ENCODE data around the gene MACROD1. TPM values are rescaled to one million over a fixed set of nuclear protein-coding genes. Genes with fewer than 3 reads are reported as not detected.
"Not testable (repeated sequence)": the region's sequence is repeated elsewhere in the genome, so short reads cannot be mapped to it uniquely, and the experiment has no call there.

MACROD1 gene
- total and polyA plus RNA-seq, 5 donors from 2014 or later = 5.3 to 12.7 (median 6.5) TPM

DNA sequence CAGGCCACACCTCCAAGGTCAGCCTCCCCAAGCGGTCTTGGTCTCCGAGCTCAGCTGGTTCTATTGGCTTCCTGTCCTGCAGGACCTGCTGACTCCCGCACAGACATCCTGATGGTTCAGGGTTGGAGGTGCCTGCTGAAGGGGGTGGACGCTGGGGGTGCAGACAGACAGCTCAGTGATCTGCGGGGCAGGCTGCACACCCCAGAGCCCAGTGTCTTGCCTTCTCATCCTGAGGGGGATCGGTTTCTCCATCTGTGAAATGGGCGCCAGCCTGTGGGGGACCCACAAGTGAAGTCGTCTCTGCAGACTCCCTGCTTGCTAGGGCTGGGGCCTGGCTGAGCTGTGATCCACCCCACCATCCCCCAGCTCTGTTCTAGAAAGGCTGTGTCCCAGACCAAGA, 116.4 kb downstream of the MACROD1 start:
- no peaks in the 10 kb centered on the region for H3K4me1 ChIP-seq (ENCODE audit: control insufficient read depth, insufficient read depth, low read length, poor library complexity, severe bottlenecking)
- no peaks in the 10 kb centered on the region for H3K27me3 ChIP-seq (ENCODE audit: control insufficient read depth, insufficient read depth, low read length)
- ATAC-seq (ENCODE audit: low read depth in 2 of 2) = no peak
- H3K27me3 Mint-ChIP-seq = no peaks in the 10 kb centered on the region
- no peaks in the 10 kb centered on the region for H3K36me3 ChIP-seq (ENCODE audit: control insufficient read depth, insufficient read depth, low read length)
- no peaks in the 10 kb centered on the region for H3K36me3 Mint-ChIP-seq
- no peak overlapping the region for H3K4me3 ChIP-seq (ENCODE audit: low read depth, low read length)
- H3K9me3 Mint-ChIP-seq = peaks cover 0 to 2% (median 0%) of the 10 kb centered on the region in 7 donors
- peaks cover 0 to 2% (median 0%) of the 10 kb centered on the region in 4 donors for H3K4me1 Mint-ChIP-seq
- H3K27ac ChIP-seq (ENCODE audit: insufficient read depth, low read length, poor library complexity, severe bottlenecking) = no peak overlapping the region
- H3K27ac Mint-ChIP-seq = no peak overlapping the region
- no peak for DNase-seq
- H3K9me3 ChIP-seq (ENCODE audit: control insufficient read depth in 2 of 2, low read length in 2 of 2) = no peaks in the 10 kb centered on the region
- H3K4me3 Mint-ChIP-seq = no peak overlapping the region

DNA sequence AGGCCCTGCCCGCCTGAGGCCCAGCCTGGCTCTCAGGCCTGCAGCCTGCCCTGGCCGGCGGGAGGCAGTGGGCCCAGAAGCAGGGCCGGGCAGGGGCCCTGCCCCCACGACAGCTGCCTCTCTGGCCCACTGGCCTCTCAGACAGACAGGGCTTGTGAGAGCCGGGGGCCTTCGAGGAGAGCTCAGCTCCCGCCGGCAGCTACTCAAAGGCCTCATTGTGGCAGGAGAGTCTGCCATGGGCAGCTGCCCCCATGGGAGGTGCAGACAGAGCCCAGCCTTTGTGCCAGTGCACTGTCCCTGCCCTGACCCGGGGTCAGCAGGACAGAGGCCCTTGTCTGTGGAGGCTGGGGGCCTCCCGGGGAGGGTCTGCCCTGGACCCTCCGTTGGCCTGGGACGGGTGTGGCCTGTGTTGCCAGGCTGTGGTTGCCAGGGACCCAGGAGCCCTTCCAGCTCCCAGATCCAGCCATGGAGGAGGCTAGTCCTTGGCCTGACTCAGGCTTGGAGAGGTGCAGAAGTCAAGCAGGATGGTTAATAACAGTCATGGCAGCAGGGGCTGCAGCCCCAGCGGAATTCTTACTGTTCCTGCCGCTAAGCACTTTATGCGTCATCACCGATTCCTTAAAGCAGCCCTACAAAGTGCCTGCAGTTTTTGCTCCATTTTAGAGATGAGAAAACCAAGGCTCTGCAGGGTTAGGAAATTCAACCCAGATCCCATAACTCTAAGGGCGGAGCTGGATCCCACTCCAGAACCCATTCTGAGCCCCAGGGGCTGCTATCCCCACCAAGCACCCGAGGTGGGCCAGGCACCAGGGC, 117.7 kb downstream of the MACROD1 start:
- Histone ChIP-seq H3K4me1 (ENCODE audit: control insufficient read depth, insufficient read depth, low read length, poor library complexity, severe bottlenecking) (no peaks in the 10 kb centered on the region), H3K27ac (ENCODE audit: insufficient read depth, low read length, poor library complexity, severe bottlenecking) (no peak overlapping the region), H3K27me3 (ENCODE audit: control insufficient read depth, insufficient read depth, low read length) (no peaks in the 10 kb centered on the region), H3K36me3 (ENCODE audit: control insufficient read depth, insufficient read depth, low read length) (no peaks in the 10 kb centered on the region), H3K4me3 (ENCODE audit: low read depth, low read length) (no peak overlapping the region), H3K9me3 (ENCODE audit: control insufficient read depth in 2 of 2, low read length in 2 of 2) (no peaks in the 10 kb centered on the region)
- no peaks in the 10 kb centered on the region for H3K9me3 Mint-ChIP-seq
- peaks cover 0 to 2% (median 0%) of the 10 kb centered on the region in 4 donors for H3K4me1 Mint-ChIP-seq
- no peaks in the 10 kb centered on the region for H3K36me3 Mint-ChIP-seq
- H3K27me3 Mint-ChIP-seq = no peaks in the 10 kb centered on the region
- no peak overlapping the region for H3K27ac Mint-ChIP-seq
- DNase-seq = no peak
- no peak for ATAC-seq (ENCODE audit: low read depth in 2 of 2)
- no peak overlapping the region for H3K4me3 Mint-ChIP-seq

DNA sequence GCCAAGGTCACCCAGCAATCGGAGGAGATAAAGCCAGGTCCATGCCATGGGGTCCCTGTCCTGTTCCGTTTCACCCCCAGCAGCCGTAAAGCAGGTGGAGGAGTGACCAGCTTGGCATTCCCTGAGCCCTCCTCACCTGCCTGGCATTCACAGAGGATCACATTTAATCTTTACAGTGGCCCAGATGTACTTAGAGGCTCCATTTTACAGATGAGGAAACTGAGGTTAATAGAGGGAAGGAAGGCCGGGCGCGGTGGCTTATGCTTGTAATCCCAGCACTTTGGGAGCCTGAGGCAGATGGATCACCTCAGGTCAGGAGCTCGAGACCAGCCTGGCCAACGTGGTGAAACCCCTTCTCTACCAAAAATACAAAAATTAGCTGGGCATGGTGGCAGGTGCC, 118.5 kb downstream of the MACROD1 start:
- H3K36me3 ChIP-seq (ENCODE audit: control insufficient read depth, insufficient read depth, low read length); H3K27ac Mint-ChIP-seq; H3K27me3 Mint-ChIP-seq; H3K36me3 Mint-ChIP-seq; H3K27me3 ChIP-seq (ENCODE audit: control insufficient read depth, insufficient read depth, low read length); H3K4me3 ChIP-seq (ENCODE audit: low read depth, low read length); DNase-seq; H3K4me3 Mint-ChIP-seq; H3K27ac ChIP-seq (ENCODE audit: insufficient read depth, low read length, poor library complexity, severe bottlenecking); H3K4me1 Mint-ChIP-seq; H3K9me3 Mint-ChIP-seq; H3K9me3 ChIP-seq (ENCODE audit: control insufficient read depth in 2 of 2, low read length in 2 of 2); ATAC-seq (ENCODE audit: low read depth in 2 of 2); H3K4me1 ChIP-seq (ENCODE audit: control insufficient read depth, insufficient read depth, low read length, poor library complexity, severe bottlenecking): not testable (repeated sequence)

DNA sequence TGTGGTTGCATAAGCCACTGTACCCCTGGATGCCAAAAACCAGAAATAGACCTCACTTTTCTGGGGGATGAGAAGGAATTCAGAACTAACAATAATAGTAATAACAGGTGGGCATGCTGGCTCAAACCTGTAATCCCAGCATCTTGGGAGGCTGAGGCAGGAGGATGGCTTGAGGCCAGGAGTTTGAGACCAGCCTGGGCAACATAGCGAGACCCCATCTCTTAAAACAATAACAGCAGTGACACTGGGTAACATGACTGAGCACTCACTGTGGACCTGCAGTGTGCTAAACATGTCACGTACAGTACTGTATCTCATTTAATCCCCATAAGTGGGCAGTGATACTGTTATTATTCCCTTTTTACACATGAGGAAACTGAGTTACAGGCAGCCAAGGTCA, 120.2 kb downstream of the MACROD1 start:
- Mint-ChIP-seq H3K9me3 (no peaks in the 10 kb centered on the region), H3K4me3 (no peak overlapping the region), H3K27ac (no peak overlapping the region), H3K36me3 (no peaks in the 10 kb centered on the region), H3K27me3 (peaks cover 6% of the 10 kb centered on the region), H3K4me1 (peaks cover 0 to 2% (median 0%) of the 10 kb centered on the region in 4 donors)
- H3K4me3 ChIP-seq (ENCODE audit: low read depth, low read length) = no peak overlapping the region
- no peaks in the 10 kb centered on the region for H3K4me1 ChIP-seq (ENCODE audit: control insufficient read depth, insufficient read depth, low read length, poor library complexity, severe bottlenecking)
- no peaks in the 10 kb centered on the region for H3K27me3 ChIP-seq (ENCODE audit: control insufficient read depth, insufficient read depth, low read length)
- DNase-seq (no peak), ATAC-seq (ENCODE audit: low read depth in 2 of 2) (no peak)
- no peaks in the 10 kb centered on the region for H3K36me3 ChIP-seq (ENCODE audit: control insufficient read depth, insufficient read depth, low read length)
- no peaks in the 10 kb centered on the region for H3K9me3 ChIP-seq (ENCODE audit: control insufficient read depth in 2 of 2, low read length in 2 of 2)
- H3K27ac ChIP-seq (ENCODE audit: insufficient read depth, low read length, poor library complexity, severe bottlenecking) = no peak overlapping the region

DNA sequence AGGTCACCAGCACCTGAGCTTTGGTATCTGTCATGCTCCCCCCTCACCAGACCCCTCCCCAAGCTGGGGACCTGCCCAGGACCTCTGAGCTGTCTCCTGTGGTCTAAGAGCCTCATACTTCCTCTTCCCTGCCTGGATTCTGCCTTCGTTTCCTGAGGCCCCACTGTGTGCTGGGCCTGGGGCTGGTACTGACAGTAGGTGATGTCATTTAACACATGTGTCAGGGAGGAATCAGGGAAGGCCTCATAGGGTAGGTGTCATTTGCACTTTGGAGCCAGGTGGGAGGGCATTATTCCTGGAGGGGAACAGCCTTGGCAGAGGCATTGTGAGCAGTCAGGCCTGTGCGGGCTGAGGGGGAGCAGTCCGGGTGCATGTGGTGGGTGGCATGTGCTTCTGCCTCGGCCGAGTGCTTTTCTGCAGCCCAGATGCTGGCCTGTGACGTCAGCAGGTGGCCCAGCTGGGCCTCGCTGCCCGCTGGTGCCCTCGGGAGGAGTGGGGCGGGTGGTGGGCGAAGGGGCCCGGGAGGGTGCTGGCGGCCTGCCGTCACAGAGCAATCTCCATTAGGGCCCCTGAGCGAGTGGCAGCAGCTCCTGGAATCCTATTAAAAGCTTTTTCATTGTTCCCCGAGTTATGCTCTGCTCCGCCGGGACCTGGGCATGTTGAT, 121.1 kb downstream of the MACROD1 start:
- DNase-seq = no peak
- no peaks in the 10 kb centered on the region for H3K9me3 ChIP-seq (ENCODE audit: control insufficient read depth in 2 of 2, low read length in 2 of 2)
- peaks cover 0 to 2% (median 0%) of the 10 kb centered on the region in 4 donors for H3K4me1 Mint-ChIP-seq
- ATAC-seq (ENCODE audit: low read depth in 2 of 2) = no peak
- H3K27ac Mint-ChIP-seq = no peak overlapping the region
- H3K27me3 ChIP-seq (ENCODE audit: control insufficient read depth, insufficient read depth, low read length) = no peaks in the 10 kb centered on the region
- H3K4me1 ChIP-seq (ENCODE audit: control insufficient read depth, insufficient read depth, low read length, poor library complexity, severe bottlenecking) = no peaks in the 10 kb centered on the region
- no peaks in the 10 kb centered on the region for H3K36me3 ChIP-seq (ENCODE audit: control insufficient read depth, insufficient read depth, low read length)
- H3K36me3 Mint-ChIP-seq = no peaks in the 10 kb centered on the region
- H3K9me3 Mint-ChIP-seq = no peaks in the 10 kb centered on the region
- peaks cover 11% of the 10 kb centered on the region for H3K27me3 Mint-ChIP-seq
- no peak overlapping the region for H3K4me3 Mint-ChIP-seq
- H3K27ac ChIP-seq (ENCODE audit: insufficient read depth, low read length, poor library complexity, severe bottlenecking) = no peak overlapping the region
- no peak overlapping the region for H3K4me3 ChIP-seq (ENCODE audit: low read depth, low read length)

DNA sequence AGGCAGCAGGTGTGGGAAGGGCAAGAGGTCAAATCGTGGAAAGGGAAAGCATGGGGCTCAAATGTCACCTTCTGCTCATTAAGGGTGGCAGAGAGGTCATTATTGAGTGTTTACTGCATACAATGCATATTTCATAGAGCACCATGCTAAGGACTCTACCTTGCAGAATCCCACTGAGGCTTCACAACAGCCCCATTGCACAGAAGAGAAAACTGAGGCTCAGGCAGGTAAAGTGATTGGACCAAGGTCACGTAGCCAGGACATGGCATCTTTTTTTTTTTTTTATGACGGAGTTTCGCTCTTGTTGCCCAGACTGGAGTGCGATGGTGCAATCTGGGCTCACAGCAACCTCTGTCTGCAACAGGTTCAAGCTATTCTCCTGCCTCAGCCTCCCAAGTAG, 122.4 kb downstream of the MACROD1 start:
- Mint-ChIP-seq H3K36me3 (no peaks in the 10 kb centered on the region), H3K27me3 (peaks cover 16% of the 10 kb centered on the region), H3K9me3 (no peaks in the 10 kb centered on the region), H3K4me3 (no peak overlapping the region), H3K27ac (no peak overlapping the region), H3K4me1 (peaks cover 0 to 2% (median 0%) of the 10 kb centered on the region in 4 donors)
- no peaks in the 10 kb centered on the region for H3K4me1 ChIP-seq (ENCODE audit: control insufficient read depth, insufficient read depth, low read length, poor library complexity, severe bottlenecking)
- H3K36me3 ChIP-seq (ENCODE audit: control insufficient read depth, insufficient read depth, low read length) = no peaks in the 10 kb centered on the region
- H3K27ac ChIP-seq (ENCODE audit: insufficient read depth, low read length, poor library complexity, severe bottlenecking) = no peak overlapping the region
- no peaks in the 10 kb centered on the region for H3K9me3 ChIP-seq (ENCODE audit: control insufficient read depth in 2 of 2, low read length in 2 of 2)
- no peaks in the 10 kb centered on the region for H3K27me3 ChIP-seq (ENCODE audit: control insufficient read depth, insufficient read depth, low read length)
- no peak overlapping the region for H3K4me3 ChIP-seq (ENCODE audit: low read depth, low read length)
- DNase-seq (no peak), ATAC-seq (ENCODE audit: low read depth in 2 of 2) (no peak)

DNA sequence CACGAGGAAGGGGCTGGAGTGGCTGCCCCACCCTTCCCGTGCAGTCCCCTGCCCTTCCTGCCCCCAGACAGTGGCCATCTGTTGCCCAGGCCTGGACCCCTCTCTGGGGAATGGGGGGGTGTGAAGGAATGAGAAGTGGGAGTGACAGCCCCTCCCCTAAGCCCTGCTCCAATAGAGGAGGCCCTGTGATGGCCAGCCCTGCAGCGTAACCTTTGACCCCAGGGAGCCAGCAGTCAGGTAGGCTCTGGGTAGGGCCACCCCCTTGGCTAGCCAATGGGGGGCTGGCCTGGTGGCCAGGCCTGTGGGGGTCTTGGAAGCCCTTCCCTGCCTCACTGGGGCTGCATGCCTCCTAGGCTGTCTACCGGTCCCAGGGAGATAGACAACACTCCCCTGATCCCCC, 123.6 kb downstream of the MACROD1 start:
- ATAC-seq (ENCODE audit: low read depth in 2 of 2) = no peak
- no peak overlapping the region for H3K27ac ChIP-seq (ENCODE audit: insufficient read depth, low read length, poor library complexity, severe bottlenecking)
- no peak overlapping the region for H3K4me3 ChIP-seq (ENCODE audit: low read depth, low read length)
- no peaks in the 10 kb centered on the region for H3K4me1 ChIP-seq (ENCODE audit: control insufficient read depth, insufficient read depth, low read length, poor library complexity, severe bottlenecking)
- Mint-ChIP-seq H3K27me3 (peaks cover 27% of the 10 kb centered on the region), H3K9me3 (peaks cover 0 to 2% (median 0%) of the 10 kb centered on the region in 7 donors), H3K36me3 (no peaks in the 10 kb centered on the region), H3K4me3 (no peak overlapping the region), H3K4me1 (peaks cover 0 to 2% (median 0%) of the 10 kb centered on the region in 4 donors), H3K27ac (no peak overlapping the region)
- H3K36me3 ChIP-seq (ENCODE audit: control insufficient read depth, insufficient read depth, low read length) = no peaks in the 10 kb centered on the region
- H3K27me3 ChIP-seq (ENCODE audit: control insufficient read depth, insufficient read depth, low read length) = no peaks in the 10 kb centered on the region
- no peaks in the 10 kb centered on the region for H3K9me3 ChIP-seq (ENCODE audit: control insufficient read depth in 2 of 2, low read length in 2 of 2)
- no peak for DNase-seq

DNA sequence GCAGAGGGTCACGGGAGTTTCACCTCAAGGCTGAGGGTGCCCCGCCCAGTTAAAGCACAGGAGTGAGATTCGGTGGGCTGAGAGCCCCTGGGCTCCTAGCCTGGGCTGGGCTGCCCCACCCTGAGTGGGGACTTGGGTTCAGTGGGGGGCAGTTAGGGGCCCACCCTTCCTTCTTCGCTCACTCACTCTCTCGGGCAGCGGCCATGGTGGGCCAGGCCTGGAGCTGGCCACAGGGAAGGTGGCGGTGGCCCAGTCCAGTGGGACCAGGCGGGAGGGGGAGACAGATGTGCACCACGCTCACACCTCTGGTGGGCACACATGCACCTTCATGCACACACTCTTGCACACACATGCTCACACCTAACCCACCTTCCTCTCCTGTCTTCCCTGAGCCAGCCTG, 124.1 kb downstream of the MACROD1 start:
- no peaks in the 10 kb centered on the region for H3K36me3 Mint-ChIP-seq
- no peaks in the 10 kb centered on the region for H3K36me3 ChIP-seq (ENCODE audit: control insufficient read depth, insufficient read depth, low read length)

More for the DNA sequence above, 124.1 kb downstream of the MACROD1 start:
- DNase-seq = no peak
- no peak for ATAC-seq (ENCODE audit: low read depth in 2 of 2)
- H3K4me3 ChIP-seq (ENCODE audit: low read depth, low read length) = no peak overlapping the region
- no peaks in the 10 kb centered on the region for H3K27me3 ChIP-seq (ENCODE audit: control insufficient read depth, insufficient read depth, low read length)
- no peak overlapping the region for H3K4me3 Mint-ChIP-seq
- peaks cover 28% of the 10 kb centered on the region for H3K27me3 Mint-ChIP-seq
- no peaks in the 10 kb centered on the region for H3K4me1 ChIP-seq (ENCODE audit: control insufficient read depth, insufficient read depth, low read length, poor library complexity, severe bottlenecking)
- H3K27ac Mint-ChIP-seq = no peak overlapping the region
- H3K9me3 Mint-ChIP-seq = peaks cover 0 to 2% (median 0%) of the 10 kb centered on the region in 7 donors
- no peak overlapping the region for H3K27ac ChIP-seq (ENCODE audit: insufficient read depth, low read length, poor library complexity, severe bottlenecking)
- no peaks in the 10 kb centered on the region for H3K9me3 ChIP-seq (ENCODE audit: control insufficient read depth in 2 of 2, low read length in 2 of 2)
- H3K4me1 Mint-ChIP-seq = peaks cover 0 to 2% (median 0%) of the 10 kb centered on the region in 4 donors

Measured in CD4-positive, CD25-positive, alpha-beta regulatory T cell (primary cell).